Fibroblast of lung (primary cell): ENCODE results near the gene CBLC. TPM values are rescaled to one million over a fixed set of nuclear protein-coding genes. Genes with fewer than 3 reads are reported as not detected.

Source experiments
- DNase-seq, 2 donors: peaks; one replicate each; pipeline versions ENCODE4 v3.0.0 to v3.0.0-alpha.2; 2010; ENCODE audit warnings: low read depth in 2 of 2
- H2AFZ ChIP-seq: 2 replicates; pipeline ENCODE4 v1.5.1; 2012; ENCODE audit warnings: low read length, control low read depth, inconsistent platforms
- H3K27ac ChIP-seq: 2 replicates; pipeline ENCODE4 v1.5.1; 2011; ENCODE audit warnings: low read length, control low read depth; ENCODE audit not compliant: insufficient read depth
- H3K27me3 ChIP-seq: 2 replicates; pipeline ENCODE4 v1.5.1; 2011; ENCODE audit warnings: mild to moderate bottlenecking, low read length; ENCODE audit not compliant: control insufficient read depth, insufficient read depth
- H3K36me3 ChIP-seq: 2 replicates; pipeline ENCODE4 v1.5.1; 2011; ENCODE audit warnings: low read length; ENCODE audit not compliant: control insufficient read depth, insufficient read depth
- H3K4me1 ChIP-seq: 2 replicates; pipeline ENCODE4 v1.5.1; 2011; ENCODE audit warnings: low read length; ENCODE audit not compliant: control insufficient read depth, insufficient read depth; ENCODE audit errors: extremely low read depth
- H3K4me2 ChIP-seq: 2 replicates; pipeline ENCODE4 v1.5.1; 2011; ENCODE audit warnings: low read length, control low read depth; ENCODE audit not compliant: insufficient read depth; ENCODE audit errors: extremely low read depth
- H3K4me3 ChIP-seq, 4 experiments: fragments of 200-600 bp in 1 of 4; sonication (generic) in 1 of 4; replicated peaks in 1 of 4; 2 replicates each; pipeline ENCODE4 v1.5.1; 2011 to 2016; ENCODE audit warnings: low read length in 4 of 4, low read depth in 3 of 4, mild to moderate bottlenecking in 3 of 4, control low read depth in 2 of 4, inconsistent platforms in 1 of 4, mixed read lengths in 1 of 4; ENCODE audit not compliant: insufficient read depth in 1 of 4; ENCODE audit errors: control extremely low read depth in 1 of 4
- H3K79me2 ChIP-seq: 2 replicates; pipeline ENCODE4 v1.5.1; 2012; ENCODE audit warnings: mild to moderate bottlenecking, low read length, inconsistent platforms; ENCODE audit not compliant: control insufficient read depth, insufficient read depth
- H3K9ac ChIP-seq: 2 replicates; pipeline ENCODE4 v1.5.1; 2011; ENCODE audit warnings: mild to moderate bottlenecking, low read length, control low read depth; ENCODE audit not compliant: insufficient read depth
- H3K9me3 ChIP-seq: 2 replicates; pipeline ENCODE4 v1.5.1; 2012; ENCODE audit warnings: low read depth, low read length; ENCODE audit not compliant: control insufficient read depth, insufficient read depth
- H4K20me1 ChIP-seq: 2 replicates; pipeline ENCODE4 v1.5.1; 2011; ENCODE audit warnings: low read length; ENCODE audit not compliant: control insufficient read depth, insufficient read depth; ENCODE audit errors: extremely low read depth
- CTCF ChIP-seq, 2 donors: IDR thresholded peaks in 1 of 2; conservative IDR thresholded peaks in 1 of 2; 1 replicate in 1 of 2; 2 replicates in 1 of 2; pipeline ENCODE4 v1.5.1; 2011 to 2012; ENCODE audit warnings: low read length in 2 of 2, control low read depth in 1 of 2, inconsistent platforms in 1 of 2, low read depth in 1 of 2, mild to moderate bottlenecking in 1 of 2
- EZH2 ChIP-seq: IDR thresholded peaks from 2 replicates; pipeline ENCODE4 v1.5.1; 2012; ENCODE audit warnings: low read length, control low read depth, mild to moderate bottlenecking; ENCODE audit errors: missing control alignments
- polyA plus RNA-seq, 2 donors: library from polyadenylated mRNA; depleted of rRNA in 1 of 2; stranded (reverse) in 1 of 2; unstranded in 1 of 2; fragments of >200 nt; gene quantifications; 2 replicates each; pipeline ENCODE4 v1.2.1, GENCODE V29; 2011 to 2012; ENCODE audit warnings: missing spikeins in 1 of 2
- total RNA-seq: library from RNA; depleted of rRNA; stranded (reverse); fragments of >200 nt; gene quantifications from 2 replicates; pipeline ENCODE4 v1.2.1, GENCODE V29; 2014

Gene CBLC
- total and polyA plus RNA-seq, 2 donors (not counting 1 experiment from before 2014, with no cell fraction given) = 0.33 TPM; not detected in 1

DNA sequence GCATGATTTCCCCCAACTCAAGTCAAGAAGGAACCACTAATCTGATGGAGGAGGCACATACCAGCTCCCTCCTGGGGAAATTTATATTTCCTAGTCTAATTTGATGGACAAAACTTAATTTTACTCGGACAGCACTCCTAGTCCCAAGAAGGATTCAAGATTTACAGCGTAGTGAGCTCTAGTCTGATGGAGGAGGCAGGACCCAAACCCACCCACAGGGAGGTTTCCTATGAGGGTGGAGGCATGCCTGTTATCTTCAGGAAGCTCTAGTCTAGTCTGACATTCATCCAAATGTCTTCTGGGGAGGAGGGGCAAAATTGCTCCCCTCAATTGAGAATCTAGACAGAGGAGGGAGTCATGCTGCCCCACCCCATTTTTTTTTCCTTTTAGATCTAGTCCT, 39.6 kb upstream of the CBLC start:
- Histone ChIP-seq H2AFZ (no peak overlapping the region), H3K9ac (no peak overlapping the region), H3K4me1 (peaks cover 7% of the 10 kb centered on the region), H4K20me1 (no peaks in the 10 kb centered on the region), H3K27me3 (no peaks in the 10 kb centered on the region), H3K4me2 (no peak overlapping the region), H3K27ac (no peak overlapping the region), H3K4me3 (no peak overlapping the region), H3K79me2 (no peaks in the 10 kb centered on the region), H3K9me3 (no peaks in the 10 kb centered on the region), H3K36me3 (no peaks in the 10 kb centered on the region)
- no peak for TF ChIP-seq CTCF (conservative IDR thresholded peaks at IDR 0.05 in 1 of 2, IDR thresholded peaks at IDR 0.05 in 1 of 2; ENCODE audit: low read depth in 1 of 2, low read length in 2 of 2)
- no peak for TF ChIP-seq EZH2
- DNase-seq = no peak

GRCh38 chr19:44738603-44739558, 38.8 kb upstream of the CBLC start:
- Histone ChIP-seq H3K4me3 (no peak overlapping the region), H3K9me3 (no peaks in the 10 kb centered on the region), H3K27me3 (no peaks in the 10 kb centered on the region), H3K27ac (no peak overlapping the region), H2AFZ (no peak overlapping the region), H3K4me2 (no peak overlapping the region), H3K79me2 (no peaks in the 10 kb centered on the region), H4K20me1 (no peaks in the 10 kb centered on the region), H3K36me3 (no peaks in the 10 kb centered on the region), H3K4me1 (peaks cover 7% of the 10 kb centered on the region), H3K9ac (no peak overlapping the region)
- no peak for TF ChIP-seq CTCF (conservative IDR thresholded peaks at IDR 0.05 in 1 of 2, IDR thresholded peaks at IDR 0.05 in 1 of 2; ENCODE audit: low read depth in 1 of 2, low read length in 2 of 2)
- peak in 1 of 2 donors; percentile 36 for DNase-seq

DNA sequence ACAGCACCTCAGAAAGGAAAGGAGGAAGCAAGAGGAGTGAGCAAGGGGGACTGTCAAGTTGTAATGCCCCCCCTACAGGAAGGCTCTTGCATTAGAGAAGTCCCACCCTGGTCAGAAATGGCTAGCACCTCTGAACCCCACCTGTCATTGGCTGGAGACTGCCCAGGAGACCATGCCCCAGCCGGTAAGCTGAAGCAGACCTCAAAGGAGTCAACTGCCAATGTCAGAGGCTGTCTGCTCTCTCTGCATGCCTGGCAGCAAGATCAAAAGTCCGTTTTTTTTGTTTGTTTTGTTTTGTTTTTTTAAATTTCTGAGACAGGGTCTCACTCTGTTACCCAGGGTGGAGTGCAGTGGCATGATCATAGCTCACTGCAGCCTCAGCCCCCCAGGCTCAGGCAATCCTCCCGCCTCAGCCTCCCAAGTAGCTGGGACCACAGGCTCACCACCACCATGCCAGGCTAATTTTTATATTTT, 37.3 kb upstream of the CBLC start:
- Histone ChIP-seq H3K79me2 (no peaks in the 10 kb centered on the region), H3K4me3 (no peak overlapping the region), H3K27ac (no peak overlapping the region), H3K9ac (no peak overlapping the region), H3K4me2 (no peak overlapping the region), H3K36me3 (no peaks in the 10 kb centered on the region), H3K9me3 (no peaks in the 10 kb centered on the region), H3K27me3 (no peaks in the 10 kb centered on the region), H4K20me1 (no peaks in the 10 kb centered on the region), H2AFZ (no peak overlapping the region), H3K4me1 (peaks cover 15% of the 10 kb centered on the region)
- DNase-seq = no peak
- TF ChIP-seq CTCF (conservative IDR thresholded peaks at IDR 0.05 in 1 of 2, IDR thresholded peaks at IDR 0.05 in 1 of 2; ENCODE audit: low read depth in 1 of 2, low read length in 2 of 2) = peak in 1 of 2 donors; percentile 14
- no peak for TF ChIP-seq EZH2
